Panc1 (cell line): ENCODE data around the gene ZNF74. TPM values are rescaled to one million over a fixed set of nuclear protein-coding genes. Genes with fewer than 3 reads are reported as not detected.

Experiments used
- ATAC-seq: fragments of 200-7000 bp; cut with Tn5 transposase; 2 replicates; pipeline ENCODE4 v1.9.1; 2020; ENCODE audit warnings: mild to moderate bottlenecking, moderate library complexity
- BruUV-seq: library from RNA; stranded (reverse); fragments of 400-500 nt; replicated peaks from 2 replicates; lab custom pipeline; 2021; lab: Mats Ljungman, UMichigan
- CTCF ChIA-PET: fragments of 300-600 bp; sonication (Branson Sonifier 250); formaldehyde crosslinking; loops from one replicate; lab custom pipeline; 2022; ENCODE audit warnings: antibody characterized with exemption; lab: Charles Lee
- POLR2A ChIA-PET: fragments of 300-600 bp; sonication (Branson Sonifier 250); formaldehyde crosslinking; loops from one replicate; lab custom pipeline; 2022; ENCODE audit warnings: antibody characterized with exemption; lab: Charles Lee
- DNase-seq: peaks from one replicate; pipeline ENCODE4 v3.0.0-alpha.2; 2010; ENCODE audit warnings: low read depth, low spot score
- H3K27ac ChIP-seq: 2 replicates; pipeline ENCODE4 v1.5.1; 2011; ENCODE audit warnings: mild to moderate bottlenecking, low read length, inconsistent platforms
- H3K27me3 ChIP-seq: fragments of 200-500 bp; sonication (Bioruptor generic); 2 replicates; pipeline ENCODE4 v1.6.0; 2014; ENCODE audit warnings: low read length, inconsistent platforms; ENCODE audit not compliant: control insufficient read depth, insufficient read depth
- H3K36me3 ChIP-seq: fragments of 200-500 bp; sonication (Bioruptor generic); 2 replicates; pipeline ENCODE4 v1.5.1; 2014; ENCODE audit warnings: inconsistent platforms, mild to moderate bottlenecking, low read length, moderate library complexity; ENCODE audit not compliant: control insufficient read depth, insufficient read depth
- H3K4me1 ChIP-seq: 2 replicates; pipeline ENCODE4 v1.5.1; 2011; ENCODE audit warnings: inconsistent platforms, mild to moderate bottlenecking, low read length, moderate library complexity; ENCODE audit not compliant: control insufficient read depth, insufficient read depth
- H3K4me3 ChIP-seq, 2 experiments: 2 replicates each; pipeline ENCODE4 v1.5.1; 2011 to 2012; ENCODE audit warnings: low read depth in 2 of 2, low read length in 2 of 2, mild to moderate bottlenecking in 2 of 2, inconsistent platforms in 1 of 2, moderate library complexity in 1 of 2
- H3K9me3 ChIP-seq: fragments of 200-500 bp; sonication (Bioruptor generic); 2 replicates; pipeline ENCODE4 v1.5.1; 2014; ENCODE audit warnings: low read depth, mild to moderate bottlenecking, inconsistent platforms, low read length, moderate library complexity; ENCODE audit not compliant: control insufficient read depth, insufficient read depth
- CTCF ChIP-seq: fragments of 450-650 bp; IDR thresholded peaks from 2 replicates; pipeline ENCODE4 v1.5.1; 2017; ENCODE audit warnings: mild to moderate bottlenecking
- POLR2AphosphoS5 ChIP-seq: IDR thresholded peaks from 2 replicates; pipeline ENCODE4 v1.6.1; 2012; ENCODE audit warnings: mild to moderate bottlenecking, low read depth, low read length, moderate library complexity
- REST ChIP-seq, 2 experiments: IDR thresholded peaks; 2 replicates each; pipeline ENCODE4 v1.6.1; 2011 to 2012; ENCODE audit warnings: low read depth in 2 of 2, control low read depth in 1 of 2, low read length in 1 of 2, mild to moderate bottlenecking in 1 of 2, moderate library complexity in 1 of 2; ENCODE audit not compliant: insufficient read depth in 1 of 2
- SIN3A ChIP-seq: IDR thresholded peaks from 2 replicates; pipeline ENCODE4 v1.6.1; 2012; ENCODE audit warnings: low read depth, mild to moderate bottlenecking, low read length, moderate library complexity, borderline replicate concordance; ENCODE audit not compliant: insufficient read depth
- TCF7L2 ChIP-seq: IDR thresholded peaks from 2 replicates; pipeline ENCODE4 v1.6.1; 2011; ENCODE audit warnings: mild to moderate bottlenecking, low read depth, low read length, inconsistent platforms
- in situ Hi-C: cut with HindIII; loops from 2 replicates; pipeline ENCODE4 v1.10.0; 2016; ENCODE audit warnings: low sequenced_read_pairs, low pct_unique_long_range_greater_than_20kb
- intact Hi-C: fragments of 100-400 bp; cut with micrococcal nuclease; formaldehyde crosslinking; loops from one replicate; pipeline ENCODE4 v1.10.0; 2022; ENCODE audit not compliant: unreplicated experiment
- total RNA-seq: library from RNA; stranded (reverse); gene quantifications from one replicate; pipeline ENCODE4 v1.2.1, GENCODE V29; 2021; ENCODE audit not compliant: unreplicated experiment

ZNF74 gene
- total RNA-seq, 1 experiment from 2014 or later: 13.2 TPM

- CTCF ChIA-PET: no interaction called here
- in situ Hi-C loops: no loop called here
- ATAC-seq (no peak), DNase-seq (no peak)
- BruUV-seq: no TSS peak
- no peak overlapping the region for H3K4me3 ChIP-seq
- H3K27me3 ChIP-seq: no peaks in the 10 kb centered on the region
- H3K27ac ChIP-seq: no peak overlapping the region
- no peaks in the 10 kb centered on the region; the same call in 1 of the 2 replicates for H3K4me1 ChIP-seq
- intact Hi-C loops: no loop called here
- no peaks in the 10 kb centered on the region for H3K36me3 ChIP-seq
- POLR2A ChIA-PET: no interaction called here
- TF ChIP-seq SIN3A (no peak), REST (IDR thresholded peaks at IDR 0.05; ENCODE audit: insufficient read depth in 1 of 2, low read depth in 2 of 2, low read length in 1 of 2) (no peak), POLR2AphosphoS5 (no peak), CTCF (no peak), TCF7L2 (no peak)
- H3K9me3 ChIP-seq: no peaks in the 10 kb centered on the region
These were observed 33.4 kb downstream of the ZNF74 start for GRCh38 chr22:20427104-20427944.

- in situ Hi-C loops: no loop called here
- intact Hi-C loops: no loop called here
- Histone ChIP-seq H3K36me3 (no peaks in the 10 kb centered on the region), H3K27me3 (no peaks in the 10 kb centered on the region), H3K4me3 (no peak overlapping the region), H3K4me1 (no peaks in the 10 kb centered on the region; the same call in 1 of the 2 replicates), H3K27ac (no peak overlapping the region), H3K9me3 (no peaks in the 10 kb centered on the region)
- no peak for ATAC-seq
- CTCF ChIA-PET: no interaction called here
- DNase-seq: no peak
- BruUV-seq: no TSS peak
- POLR2A ChIA-PET: no interaction called here
- TF ChIP-seq SIN3A: no peak
- no peak for TF ChIP-seq REST (IDR thresholded peaks at IDR 0.05; ENCODE audit: insufficient read depth in 1 of 2, low read depth in 2 of 2, low read length in 1 of 2)
- no peak for TF ChIP-seq TCF7L2
- TF ChIP-seq POLR2AphosphoS5: no peak
- no peak for TF ChIP-seq CTCF
These were observed 34.0 kb downstream of the ZNF74 start for GRCh38 chr22:20427945-20428417.
